KOPT-K1 (cell line): Measurements from ENCODE around the gene MMD.
"Not testable (repeated sequence)": the region's sequence is repeated elsewhere in the genome, so short reads cannot be mapped to it uniquely, and the experiment has no call there.

ENCODE experiments used
- H3K27ac ChIP-seq: fragments of 200-600 bp; sonication (generic); 2 replicates; pipeline ENCODE4 v1.5.1; 2016; ENCODE audit warnings: antibody characterized with exemption, mild to moderate bottlenecking, low read depth, low read length; ENCODE audit not compliant: poor library complexity, severe bottlenecking
- H3K36me3 ChIP-seq: fragments of 200-600 bp; sonication (generic); 2 replicates; pipeline ENCODE4 v1.5.1; 2017; ENCODE audit warnings: antibody characterized with exemption, mild to moderate bottlenecking, low read length, moderate library complexity; ENCODE audit not compliant: insufficient read depth
- H3K9me3 ChIP-seq: fragments of 200-600 bp; sonication (generic); 2 replicates; pipeline ENCODE4 v1.5.1; 2017; ENCODE audit warnings: antibody characterized with exemption, low read length, mild to moderate bottlenecking; ENCODE audit not compliant: insufficient read depth, poor library complexity, severe bottlenecking

Gene MMD

GRCh38 chr17:55450232-55450825 lies 28.7 kb upstream of the MMD start:
- Histone ChIP-seq H3K27ac (peak overlapping the region; percentile 67), H3K9me3 (no peaks in the 10 kb centered on the region), H3K36me3 (no peaks in the 10 kb centered on the region)

- H3K27ac ChIP-seq: peak overlapping the region; percentile 6
- H3K36me3 ChIP-seq: no peaks in the 10 kb centered on the region
- no peaks in the 10 kb centered on the region for H3K9me3 ChIP-seq
Observed at GRCh38 chr17:55448681-55449080, 27.0 kb upstream of the MMD start.

GRCh38 chr17:55446581-55447205 lies 25.1 kb upstream of the MMD start:
- H3K9me3 ChIP-seq: no peaks in the 10 kb centered on the region
- peak overlapping the region; percentile 22 for H3K27ac ChIP-seq
- H3K36me3 ChIP-seq: no peaks in the 10 kb centered on the region

- H3K27ac ChIP-seq, H3K9me3 ChIP-seq, H3K36me3 ChIP-seq: not testable (repeated sequence)
Observed at GRCh38 chr17:55446004-55446403, 24.4 kb upstream of the MMD start.

- no peaks in the 10 kb centered on the region for H3K9me3 ChIP-seq
- H3K27ac ChIP-seq: peak overlapping the region; percentile 87
- H3K36me3 ChIP-seq: no peaks in the 10 kb centered on the region
Observed at GRCh38 chr17:55444471-55445441, 23.1 kb upstream of the MMD start.

- Histone ChIP-seq H3K36me3 (no peaks in the 10 kb centered on the region), H3K27ac (peak overlapping the region; percentile 87), H3K9me3 (no peaks in the 10 kb centered on the region)
Observed at GRCh38 chr17:55443904-55444303, 22.3 kb upstream of the MMD start.

- Histone ChIP-seq H3K9me3 (no peaks in the 10 kb centered on the region), H3K27ac (peak overlapping the region; percentile 87), H3K36me3 (no peaks in the 10 kb centered on the region)
Observed at GRCh38 chr17:55442953-55443683, 21.5 kb upstream of the MMD start.

- H3K27ac ChIP-seq: peak overlapping the region; percentile 87
- H3K36me3 ChIP-seq: no peaks in the 10 kb centered on the region
- H3K9me3 ChIP-seq: no peaks in the 10 kb centered on the region
Observed at GRCh38 chr17:55442462-55442861, 20.8 kb upstream of the MMD start.

GRCh38 chr17:55441544-55441943 lies 19.9 kb upstream of the MMD start:
- Histone ChIP-seq H3K36me3 (no peaks in the 10 kb centered on the region), H3K9me3 (no peaks in the 10 kb centered on the region), H3K27ac (peak overlapping the region; percentile 87)

GRCh38 chr17:55440391-55440790 lies 18.8 kb upstream of the MMD start:
- Histone ChIP-seq H3K36me3 (no peaks in the 10 kb centered on the region), H3K27ac (peak overlapping the region; percentile 87), H3K9me3 (no peaks in the 10 kb centered on the region)

GRCh38 chr17:55437159-55437605 lies 15.5 kb upstream of the MMD start:
- H3K27ac ChIP-seq: no peak overlapping the region
- no peaks in the 10 kb centered on the region for H3K9me3 ChIP-seq
- H3K36me3 ChIP-seq: no peaks in the 10 kb centered on the region

- H3K27ac ChIP-seq: no peak overlapping the region
- H3K9me3 ChIP-seq: no peaks in the 10 kb centered on the region
Observed at GRCh38 chr17:55436224-55437158, 14.9 kb upstream of the MMD start.

GRCh38 chr17:55435408-55435807 lies 13.8 kb upstream of the MMD start:
- no peaks in the 10 kb centered on the region for H3K36me3 ChIP-seq
- H3K27ac ChIP-seq: no peak overlapping the region
- H3K9me3 ChIP-seq: no peaks in the 10 kb centered on the region

More at GRCh38 chr17:55436224-55437158, 14.9 kb upstream of the MMD start:
- no peaks in the 10 kb centered on the region for H3K36me3 ChIP-seq

GRCh38 chr17:55434721-55435120 lies 13.1 kb upstream of the MMD start:
- no peaks in the 10 kb centered on the region for H3K36me3 ChIP-seq
- H3K9me3 ChIP-seq: no peaks in the 10 kb centered on the region
- no peak overlapping the region for H3K27ac ChIP-seq
